GM12878 (cell line): ENCODE measurements around the gene ADGRD2.

Source experiments
- BACH1 ChIP-seq: fragments of 450-650 bp; IDR thresholded peaks from 2 replicates; pipeline ENCODE4 v1.6.1; 2017; ENCODE audit warnings: mild to moderate bottlenecking, borderline replicate concordance
- CREB1 ChIP-seq: IDR thresholded peaks from 2 replicates; pipeline ENCODE4 v1.6.1; 2012; ENCODE audit warnings: low read depth, mild to moderate bottlenecking, inconsistent platforms
- EGR1 ChIP-seq, 2 experiments: IDR thresholded peaks; 1 replicate in 1 of 2; 2 replicates in 1 of 2; pipeline ENCODE4 v1.6.1; 2011 to 2012; ENCODE audit warnings: low read depth in 2 of 2, low read length in 2 of 2, borderline replicate concordance in 1 of 2, mild to moderate bottlenecking in 1 of 2, moderate library complexity in 1 of 2
- EZH2 ChIP-seq: IDR thresholded peaks from 2 replicates; pipeline ENCODE4 v1.6.1; 2012; ENCODE audit warnings: low read depth, mild to moderate bottlenecking, control low read depth, inconsistent platforms, low read length, borderline replicate concordance; ENCODE audit not compliant: control insufficient read depth
- IKZF2 ChIP-seq, 2 experiments: fragments of 450-650 bp; IDR thresholded peaks; 2 replicates each; pipeline ENCODE4 v1.6.1; 2017; ENCODE audit warnings: mild to moderate bottlenecking in 2 of 2, moderate library complexity in 2 of 2
- NR2C2 ChIP-seq: IDR thresholded peaks from 2 replicates; pipeline ENCODE4 v1.6.1; 2011; ENCODE audit warnings: borderline replicate concordance, low read depth; ENCODE audit not compliant: control insufficient read depth, insufficient read length
- POLR2A ChIP-seq: IDR thresholded peaks from 2 replicates; pipeline ENCODE4 v1.6.1; 2011; ENCODE audit warnings: low read depth, mild to moderate bottlenecking, low read length
- SREBF2 ChIP-seq: IDR thresholded peaks from 2 replicates; pipeline ENCODE4 v1.6.1; 2012; ENCODE audit warnings: mild to moderate bottlenecking, low read length
- TBL1XR1 ChIP-seq: IDR thresholded peaks from 2 replicates; pipeline ENCODE4 v1.6.1; 2012; ENCODE audit warnings: low read depth, low read length, improper control_type of control experiment
- TCF12 ChIP-seq: IDR thresholded peaks from 2 replicates; pipeline ENCODE4 v1.6.1; 2011; ENCODE audit warnings: low read depth, mild to moderate bottlenecking, low read length
- YY1 ChIP-seq: IDR thresholded peaks from 2 replicates; pipeline ENCODE4 v1.6.1; 2011; ENCODE audit warnings: low read depth, mild to moderate bottlenecking, low read length
- ZZZ3 ChIP-seq: IDR thresholded peaks from 2 replicates; pipeline ENCODE4 v1.6.1; 2011; ENCODE audit warnings: low read depth; ENCODE audit not compliant: control insufficient read depth, insufficient read length
- TF ChIP-seq, protein P1 (sequence below): fragments of 450-650 bp; IDR thresholded peaks from 2 replicates; pipeline ENCODE4 v1.6.1; 2017; ENCODE audit warnings: mild to moderate bottlenecking
- TF ChIP-seq, protein P2 (sequence below), 3 experiments: IDR thresholded peaks in 2 of 3; conservative IDR thresholded peaks in 1 of 3; 2 replicates each; pipeline ENCODE4 v1.5.1; 2011; ENCODE audit warnings: low read depth in 3 of 3, low read length in 3 of 3, mild to moderate bottlenecking in 3 of 3, control low read depth in 2 of 3, moderate library complexity in 2 of 3, inconsistent platforms in 1 of 3, mixed read lengths in 1 of 3; ENCODE audit not compliant: control insufficient read depth in 2 of 3, insufficient read depth in 1 of 3; ENCODE audit errors: extremely low read depth in 1 of 3

DNA sequence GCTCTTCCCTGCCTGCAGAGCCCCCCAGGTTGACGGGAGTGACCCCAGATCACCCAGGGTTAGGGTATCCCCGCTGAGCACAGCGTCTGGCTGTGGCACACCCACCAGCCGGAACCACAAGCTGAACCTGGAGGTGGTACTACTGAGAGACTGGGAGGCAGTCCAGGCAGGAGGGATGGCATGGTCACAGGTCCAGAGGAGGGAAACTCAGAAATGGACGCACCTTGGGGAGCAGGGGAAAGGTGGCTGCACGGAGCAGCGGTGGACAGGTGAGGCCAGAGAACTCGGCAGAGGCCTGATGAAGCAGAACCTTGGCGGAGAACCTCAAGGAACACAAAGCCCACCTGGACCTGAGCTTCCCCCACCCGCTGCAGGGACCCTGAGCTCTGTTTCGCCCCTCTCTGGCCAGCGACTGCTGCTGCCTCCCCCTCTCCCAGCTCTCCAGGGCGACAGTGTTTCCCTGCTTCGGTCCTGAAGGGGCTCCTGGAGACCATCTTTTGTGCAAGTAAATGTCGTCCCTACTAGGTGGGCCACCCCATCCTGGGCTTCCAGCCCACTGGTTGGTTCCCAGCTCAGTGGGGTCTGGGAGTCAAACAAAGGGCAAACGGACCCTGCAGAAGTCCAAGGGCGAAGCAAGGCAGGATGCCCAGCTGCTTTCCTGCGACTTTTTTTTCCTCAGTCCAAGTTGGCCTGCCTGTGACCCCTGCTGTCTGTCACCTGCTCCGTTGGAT, 845 bp downstream of the ADGRD2 start:
- no peak for TF ChIP-seq POLR2A
- TF ChIP-seq BACH1 = no peak
- no peak for TF ChIP-seq EGR1 (IDR thresholded peaks at IDR 0.05; ENCODE audit: borderline replicate concordance in 1 of 2, low read depth in 2 of 2, low read length in 2 of 2)
- TF ChIP-seq, protein P1, sequence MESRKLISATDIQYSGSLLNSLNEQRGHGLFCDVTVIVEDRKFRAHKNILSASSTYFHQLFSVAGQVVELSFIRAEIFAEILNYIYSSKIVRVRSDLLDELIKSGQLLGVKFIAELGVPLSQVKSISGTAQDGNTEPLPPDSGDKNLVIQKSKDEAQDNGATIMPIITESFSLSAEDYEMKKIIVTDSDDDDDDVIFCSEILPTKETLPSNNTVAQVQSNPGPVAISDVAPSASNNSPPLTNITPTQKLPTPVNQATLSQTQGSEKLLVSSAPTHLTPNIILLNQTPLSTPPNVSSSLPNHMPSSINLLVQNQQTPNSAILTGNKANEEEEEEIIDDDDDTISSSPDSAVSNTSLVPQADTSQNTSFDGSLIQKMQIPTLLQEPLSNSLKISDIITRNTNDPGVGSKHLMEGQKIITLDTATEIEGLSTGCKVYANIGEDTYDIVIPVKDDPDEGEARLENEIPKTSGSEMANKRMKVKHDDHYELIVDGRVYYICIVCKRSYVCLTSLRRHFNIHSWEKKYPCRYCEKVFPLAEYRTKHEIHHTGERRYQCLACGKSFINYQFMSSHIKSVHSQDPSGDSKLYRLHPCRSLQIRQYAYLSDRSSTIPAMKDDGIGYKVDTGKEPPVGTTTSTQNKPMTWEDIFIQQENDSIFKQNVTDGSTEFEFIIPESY = no peak
- no peak for TF ChIP-seq EZH2
- TF ChIP-seq TBL1XR1 = no peak
- no peak for TF ChIP-seq TCF12
- TF ChIP-seq YY1 = no peak
- TF ChIP-seq, protein P2, sequence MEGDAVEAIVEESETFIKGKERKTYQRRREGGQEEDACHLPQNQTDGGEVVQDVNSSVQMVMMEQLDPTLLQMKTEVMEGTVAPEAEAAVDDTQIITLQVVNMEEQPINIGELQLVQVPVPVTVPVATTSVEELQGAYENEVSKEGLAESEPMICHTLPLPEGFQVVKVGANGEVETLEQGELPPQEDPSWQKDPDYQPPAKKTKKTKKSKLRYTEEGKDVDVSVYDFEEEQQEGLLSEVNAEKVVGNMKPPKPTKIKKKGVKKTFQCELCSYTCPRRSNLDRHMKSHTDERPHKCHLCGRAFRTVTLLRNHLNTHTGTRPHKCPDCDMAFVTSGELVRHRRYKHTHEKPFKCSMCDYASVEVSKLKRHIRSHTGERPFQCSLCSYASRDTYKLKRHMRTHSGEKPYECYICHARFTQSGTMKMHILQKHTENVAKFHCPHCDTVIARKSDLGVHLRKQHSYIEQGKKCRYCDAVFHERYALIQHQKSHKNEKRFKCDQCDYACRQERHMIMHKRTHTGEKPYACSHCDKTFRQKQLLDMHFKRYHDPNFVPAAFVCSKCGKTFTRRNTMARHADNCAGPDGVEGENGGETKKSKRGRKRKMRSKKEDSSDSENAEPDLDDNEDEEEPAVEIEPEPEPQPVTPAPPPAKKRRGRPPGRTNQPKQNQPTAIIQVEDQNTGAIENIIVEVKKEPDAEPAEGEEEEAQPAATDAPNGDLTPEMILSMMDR (IDR thresholded peaks at IDR 0.05 in 2 of 3, conservative IDR thresholded peaks at IDR 0.05 in 1 of 3; ENCODE audit: control insufficient read depth in 2 of 3, extremely low read depth in 1 of 3, insufficient read depth in 1 of 3, low read depth in 3 of 3, low read length in 3 of 3) = no peak
- no peak for TF ChIP-seq CREB1
- no peak for TF ChIP-seq IKZF2 (IDR thresholded peaks at IDR 0.05)
- no peak for TF ChIP-seq NR2C2
- no peak for TF ChIP-seq SREBF2
- no peak for TF ChIP-seq ZZZ3
